HS-5 (cell line): ENCODE results near the gene ACACA.

Experiments
- DNase-seq: peaks from one replicate; pipeline ENCODE4 v3.0.0-alpha.2; 2012; ENCODE audit warnings: low read depth

Gene ACACA

GRCh38 chr17:37066322-37067255, 340.0 kb downstream of the ACACA start:
- DNase-seq = no peak

DNA sequence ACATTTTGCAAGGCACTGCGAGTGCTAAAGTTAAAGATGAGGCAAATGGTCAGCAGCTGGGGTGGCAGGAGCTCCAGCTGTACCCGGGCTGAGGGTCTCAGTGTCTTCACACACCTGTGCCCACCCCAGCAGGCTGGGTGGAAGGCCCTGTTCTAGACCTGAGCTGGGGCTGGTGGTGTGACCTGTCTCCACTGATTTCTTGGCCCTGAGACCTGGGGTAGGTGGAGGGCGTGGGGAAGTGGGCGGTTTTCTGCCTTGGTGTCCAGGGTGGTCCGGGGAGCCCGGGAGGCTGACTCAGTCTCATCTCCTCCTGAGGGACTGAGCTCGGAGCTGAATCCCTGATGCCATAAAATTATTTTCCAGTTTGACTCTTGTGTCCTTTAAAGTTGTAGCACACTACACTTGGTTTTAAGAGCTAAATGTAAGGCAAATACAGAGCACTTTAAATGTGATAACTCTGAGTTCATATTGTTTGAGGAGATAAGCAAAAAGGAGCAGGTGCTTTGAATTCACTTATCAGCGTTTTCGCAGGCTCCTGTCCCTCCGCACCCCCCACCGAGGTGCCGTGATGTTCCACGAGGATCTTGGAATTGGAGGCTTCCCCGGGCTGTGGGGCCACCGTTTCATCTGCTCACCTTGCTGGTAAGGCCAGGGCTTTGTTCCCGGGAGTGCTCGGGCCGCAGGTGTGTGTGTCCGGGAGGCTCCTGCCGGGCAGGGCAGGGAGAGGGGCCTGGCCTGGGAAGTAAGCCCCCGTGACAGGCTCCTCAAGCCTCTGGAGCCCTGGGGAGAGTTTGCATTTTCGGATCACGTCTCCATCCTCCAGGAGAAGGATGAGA, 340.9 kb downstream of the ACACA start:
- DNase-seq = no peak

GRCh38 chr17:37064956-37065355, 341.7 kb downstream of the ACACA start:
- no peak for DNase-seq

DNA sequence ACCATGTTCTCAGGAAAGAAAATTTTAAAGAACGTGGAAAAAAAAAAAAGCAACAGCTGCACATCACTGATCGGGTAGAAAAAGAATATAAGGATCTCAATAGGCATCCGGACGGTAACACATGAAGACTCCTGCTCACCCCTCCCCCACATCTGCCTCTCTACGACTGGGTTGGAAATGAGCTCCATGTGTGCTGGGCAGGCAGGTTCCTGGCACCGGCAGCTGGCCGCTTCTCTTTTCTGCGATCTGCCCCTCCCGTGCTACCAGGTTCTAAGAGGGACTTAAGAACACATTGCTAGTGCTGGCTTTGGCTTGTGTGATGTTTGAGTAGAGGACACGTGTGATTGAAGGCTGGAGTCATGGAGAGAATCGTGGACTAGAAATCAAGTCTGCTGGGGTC, 342.4 kb downstream of the ACACA start:
- no peak for DNase-seq

DNA sequence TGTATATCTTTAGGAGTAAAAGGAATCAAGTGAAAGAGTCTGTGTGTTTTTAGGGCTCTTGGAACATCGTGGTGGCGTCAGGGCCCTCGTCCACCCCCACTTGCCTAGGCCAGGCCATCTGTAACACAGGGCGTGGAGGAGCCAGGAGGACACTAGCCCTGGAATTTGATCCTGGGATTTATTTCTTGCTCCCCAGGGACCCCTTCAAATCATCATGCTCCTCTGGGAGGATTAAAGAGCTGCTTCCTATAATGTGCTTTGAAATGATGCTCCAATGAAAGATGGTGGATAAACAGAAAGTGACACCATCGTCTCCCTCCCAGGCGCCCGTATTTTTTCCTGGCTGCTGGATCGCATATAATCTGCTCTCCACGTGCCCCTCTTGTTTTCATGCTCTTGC, 344.6 kb downstream of the ACACA start:
- DNase-seq = no peak

- no peak for DNase-seq
These were observed 345.7 kb downstream of the ACACA start for GRCh38 chr17:37060928-37061327.

GRCh38 chr17:37060094-37060493, 346.5 kb downstream of the ACACA start:
- DNase-seq = no peak

GRCh38 chr17:37059493-37059892, 347.1 kb downstream of the ACACA start:
- no peak for DNase-seq

DNA sequence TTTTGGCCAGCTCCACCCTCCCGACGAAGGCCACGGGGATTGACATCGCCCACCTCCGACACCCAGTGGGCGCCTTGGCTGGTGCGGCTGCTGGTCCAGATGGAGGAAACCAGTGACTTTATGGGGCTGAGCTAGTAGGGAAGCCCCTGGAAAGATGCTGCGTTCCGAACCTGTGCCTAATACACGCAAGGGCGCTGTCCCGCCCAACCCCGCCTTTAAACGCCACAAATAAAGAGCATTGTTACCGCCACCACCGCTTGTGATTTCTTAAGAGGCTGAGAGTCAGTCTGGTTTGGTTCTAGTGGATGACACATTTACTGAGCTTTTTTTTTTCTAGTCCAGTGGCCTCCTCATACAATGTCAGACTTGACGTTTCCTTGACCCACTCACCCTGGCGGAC, 350.0 kb downstream of the ACACA start:
- DNase-seq = no peak

DNA sequence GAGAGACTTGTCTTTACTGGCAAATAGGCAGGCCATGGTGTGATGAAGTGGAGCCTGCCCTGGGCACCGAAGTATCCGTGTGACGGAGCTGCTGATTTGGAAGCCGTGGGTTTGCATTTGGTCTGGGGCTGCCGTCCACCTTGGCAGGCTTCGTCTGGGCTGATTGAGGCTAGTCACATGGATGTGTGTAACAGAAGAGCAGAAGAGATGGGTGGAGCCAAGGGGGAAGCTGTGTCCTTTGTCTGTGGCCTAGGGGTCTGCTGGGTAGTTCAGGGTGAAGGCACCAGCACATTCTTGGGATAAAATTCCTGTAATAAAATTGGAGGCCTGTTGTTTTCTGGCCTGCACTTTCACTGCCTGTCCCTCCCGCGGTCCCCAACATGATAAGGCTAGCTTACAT, 351.7 kb downstream of the ACACA start:
- DNase-seq = no peak

GRCh38 chr17:37052450-37052849, 354.2 kb downstream of the ACACA start:
- DNase-seq = no peak

DNA sequence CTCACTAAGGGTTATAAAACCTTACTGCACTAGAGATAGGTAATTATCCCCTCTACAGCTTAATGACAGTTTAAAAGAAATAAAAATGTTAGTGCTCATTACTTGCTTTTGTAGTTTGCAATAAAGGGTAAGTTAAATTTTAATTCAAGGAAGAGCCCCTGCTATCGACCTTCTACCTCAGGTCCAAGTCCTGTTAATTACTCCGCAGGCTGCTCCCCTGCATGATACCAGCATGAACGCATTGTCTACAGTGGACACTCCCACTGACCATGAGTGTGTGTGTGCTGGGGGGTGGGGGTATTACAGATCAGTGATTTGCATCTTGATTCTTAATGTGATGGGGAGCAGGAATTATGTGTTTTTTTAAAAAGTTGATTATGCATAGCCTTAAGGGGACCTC, 354.8 kb downstream of the ACACA start:
- DNase-seq = no peak

DNA sequence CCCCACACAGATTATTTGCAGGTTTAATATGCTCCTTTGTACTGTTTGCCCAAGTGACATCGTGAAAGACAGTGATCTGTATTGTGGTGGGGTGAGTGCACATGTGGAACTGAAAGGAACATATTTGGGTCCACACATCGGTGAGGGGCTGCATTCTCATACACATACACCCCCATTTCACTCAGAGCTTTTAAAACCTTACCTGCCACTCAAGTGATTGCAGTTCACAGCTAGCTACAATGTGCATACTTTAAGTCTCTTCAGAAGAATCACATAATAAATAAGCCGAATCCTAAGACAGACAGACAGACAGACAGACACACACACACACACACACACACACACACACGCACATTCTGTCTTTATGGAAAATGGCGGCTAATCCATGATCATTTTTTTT, 355.3 kb downstream of the ACACA start:
- DNase-seq = no peak

DNA sequence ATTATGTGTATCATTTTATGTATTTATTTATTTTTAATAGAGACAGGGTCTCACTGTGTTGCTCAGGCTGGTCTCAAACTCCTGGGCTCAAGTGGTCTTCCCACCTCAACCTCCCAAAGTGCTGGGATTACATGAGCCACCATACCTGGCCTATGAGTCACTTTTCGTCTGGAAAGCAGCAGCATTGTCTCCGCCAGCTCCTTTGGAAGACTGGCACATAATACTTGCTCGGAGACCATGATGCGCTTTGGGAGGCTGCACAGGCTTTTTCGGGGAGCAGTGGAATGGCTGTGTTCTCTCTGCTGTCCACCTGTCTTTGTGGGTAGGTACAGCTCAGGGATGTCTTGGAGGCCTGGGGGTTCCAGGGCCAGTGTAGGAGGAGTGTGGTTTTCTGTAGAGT, 355.7 kb downstream of the ACACA start:
- no peak for DNase-seq

GRCh38 chr17:37048811-37049210, 357.8 kb downstream of the ACACA start:
- no peak for DNase-seq

GRCh38 chr17:37047631-37048104, 359.0 kb downstream of the ACACA start:
- DNase-seq = peak; percentile 23

DNA sequence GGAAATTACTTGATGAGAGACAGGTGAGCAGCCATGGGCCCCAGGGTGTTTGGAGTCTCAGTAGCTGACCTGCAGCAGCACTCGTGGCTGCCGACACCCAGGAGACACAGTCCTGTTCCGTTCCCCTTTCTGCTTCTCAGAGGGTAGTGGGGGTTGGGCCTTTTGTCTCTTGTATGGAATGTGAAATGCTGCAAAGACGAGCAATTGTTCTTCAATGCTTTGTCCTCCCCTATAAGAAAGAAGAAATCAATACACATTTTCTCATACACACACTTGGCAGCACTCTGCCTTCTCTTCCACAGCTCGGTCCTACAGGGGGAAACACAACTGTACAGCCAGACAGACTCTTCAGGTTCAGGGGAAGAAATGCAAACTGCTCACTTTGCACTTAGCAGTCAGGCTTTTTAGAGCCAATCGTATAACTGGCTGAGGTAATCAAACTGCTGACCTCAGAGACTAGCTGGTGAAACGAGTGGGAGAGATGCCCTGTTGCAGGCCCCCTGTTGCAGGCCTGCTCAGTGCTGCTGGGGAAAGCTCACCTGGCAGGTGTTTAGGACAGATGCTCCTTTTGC, 361.2 kb downstream of the ACACA start:
- DNase-seq = no peak

DNA sequence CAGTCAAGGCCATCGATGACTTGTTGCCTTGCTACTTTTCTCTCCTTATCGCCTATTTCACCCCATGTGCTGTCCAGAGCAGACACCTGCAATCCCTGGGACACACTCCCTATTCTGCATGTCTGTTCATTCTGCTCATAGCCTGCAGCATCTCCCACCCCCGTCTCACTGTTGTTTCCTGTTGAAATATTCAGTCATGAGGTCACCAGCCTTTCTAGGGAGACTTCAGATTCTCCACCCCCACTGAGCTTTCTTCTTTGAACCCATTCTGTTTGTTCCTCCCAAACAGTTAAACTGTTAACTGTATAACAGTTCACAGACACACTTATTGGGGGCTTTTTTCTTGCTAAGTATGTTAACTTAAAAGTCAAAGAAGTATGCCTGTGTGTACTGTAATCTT, 363.4 kb downstream of the ACACA start:
- no peak for DNase-seq

DNA sequence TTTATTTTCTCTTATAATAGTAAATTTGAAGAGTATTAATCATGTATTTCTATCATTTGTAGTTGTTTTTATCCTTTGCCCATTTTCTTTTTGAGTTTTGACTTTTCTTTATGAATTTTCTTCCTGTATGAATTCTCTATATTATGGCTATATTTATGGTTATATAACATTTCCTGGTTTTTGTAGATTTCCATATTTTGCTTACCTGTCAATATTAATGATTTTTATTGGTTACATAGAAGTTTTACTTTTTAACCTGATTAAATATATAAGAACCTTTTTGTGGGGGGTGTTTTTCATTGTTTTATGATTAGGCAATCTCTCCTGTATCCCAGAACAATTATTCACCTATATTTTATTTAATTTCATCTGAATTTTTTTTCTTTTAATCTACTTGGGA, 364.7 kb downstream of the ACACA start:
- no peak for DNase-seq

- DNase-seq = no peak
These were observed 367.4 kb downstream of the ACACA start for GRCh38 chr17:37039269-37039668.

DNA sequence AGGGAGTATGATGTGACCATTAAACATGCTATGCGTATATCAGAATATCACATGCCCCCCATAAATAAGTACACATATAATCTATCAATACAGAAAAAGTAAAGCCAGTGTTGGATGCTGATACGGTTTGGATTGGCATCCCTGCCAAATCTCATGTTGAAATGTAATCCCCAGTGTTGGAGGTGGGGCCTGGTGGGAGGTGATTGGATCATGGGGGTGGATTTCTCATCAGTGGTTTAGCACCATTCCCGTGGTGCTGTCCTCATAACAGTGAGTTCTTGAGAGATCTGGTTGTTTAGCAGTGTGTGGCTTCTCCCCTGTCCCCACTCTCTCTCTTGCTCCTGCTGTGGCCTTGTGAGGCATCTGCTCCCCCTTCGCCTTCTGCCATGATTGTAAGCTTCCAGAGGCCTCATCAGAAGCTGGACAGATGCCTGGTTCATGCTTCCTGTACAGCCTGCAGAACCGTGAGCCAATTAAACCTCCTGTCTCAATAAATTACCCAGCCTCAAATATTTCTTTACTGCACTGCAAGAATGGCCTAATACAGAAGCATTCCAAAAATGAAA, 369.0 kb downstream of the ACACA start:
- no peak for DNase-seq
